ENCODE results near the gene ACACB. TPM values are rescaled to one million over a fixed set of nuclear protein-coding genes. Genes with fewer than 3 reads are reported as not detected.
A peak's percentile ranks its signal among the peaks of the same experiment; 100 is the strongest.

ACACB gene
- total and polyA plus RNA-seq, 4 experiments from 2014 or later: 0.83 to 47.1 (median 24.4) TPM

DNA sequence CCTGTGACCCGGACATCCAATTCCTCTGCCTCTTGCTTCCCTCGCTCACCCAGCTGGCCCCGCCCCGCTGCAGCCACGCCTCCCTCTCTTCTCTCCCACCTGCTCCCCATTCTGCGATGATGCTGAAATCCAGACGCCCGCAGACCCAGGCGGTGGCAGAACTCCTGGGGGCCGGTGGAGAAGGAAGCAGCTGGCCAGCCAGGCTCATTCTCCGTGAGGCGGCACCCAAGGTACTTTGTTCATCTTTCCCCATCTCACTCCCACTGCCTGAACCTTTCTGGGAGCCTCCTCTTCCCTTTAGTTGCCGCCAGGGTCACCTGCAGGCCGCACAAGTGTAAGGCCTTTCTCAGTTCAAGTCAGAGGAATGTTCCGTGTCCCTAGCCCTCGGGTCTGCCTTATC, 157.0 kb downstream of the ACACB start:
- CTCF ChIA-PET (ENCODE audit: partially characterized antibody): no interaction called here
- intact Hi-C loops (cut with micrococcal nuclease): no loop called here
- Mint-ChIP-seq H3K27me3 (peaks cover 3 to 4% of the 10 kb centered on the region in 2 donors), H3K4me3 (no peak overlapping the region), H3K36me3 (peaks cover 0 to 5% of the 10 kb centered on the region in 2 donors), H3K27ac (no peak overlapping the region), H3K9me3 (peaks cover 0 to 9% (median 0%) of the 10 kb centered on the region in 8 donors), H3K4me1 (peaks cover 0 to 2% (median 0%) of the 10 kb centered on the region in 4 donors)
- Histone ChIP-seq H3K27me3 (ENCODE audit: insufficient read depth, low read length) (no peaks in the 10 kb centered on the region), H3K9me3 (ENCODE audit: control insufficient read depth in 1 of 2, low read length in 2 of 2) (no peaks in the 10 kb centered on the region), H3K4me1 (ENCODE audit: insufficient read depth, low read length) (no peaks in the 10 kb centered on the region), H3K36me3 (ENCODE audit: insufficient read depth, low read length) (no peaks in the 10 kb centered on the region), H3K4me3 (ENCODE audit: low read length in 2 of 2) (no peak overlapping the region), H3K27ac (ENCODE audit: low read depth, low read length) (no peak overlapping the region)
- POLR2A ChIA-PET (ENCODE audit: partially characterized antibody): no interaction called here
- no peak for DNase-seq

DNA sequence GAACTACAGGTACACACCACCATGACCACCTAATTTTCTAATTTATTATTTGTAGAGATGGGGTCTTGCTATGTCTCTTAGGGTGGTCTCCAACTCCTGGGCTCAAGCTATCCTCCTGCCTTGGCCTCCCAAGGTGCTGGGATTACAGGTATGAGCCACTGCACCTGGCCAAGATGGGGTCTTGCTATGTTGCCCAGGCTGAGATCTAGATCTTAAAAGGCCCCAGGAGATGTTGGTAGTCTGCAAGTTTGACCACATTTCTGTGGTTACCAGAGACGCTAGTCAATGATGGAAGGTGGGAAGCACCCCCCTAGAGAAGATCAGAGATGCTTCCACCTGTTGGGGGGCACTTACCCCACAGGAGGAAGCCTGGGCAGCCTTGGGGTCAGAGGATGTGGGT, 158.0 kb downstream of the ACACB start:
- H3K27me3 Mint-ChIP-seq: peaks cover 3 to 4% of the 10 kb centered on the region in 2 donors
- no peaks in the 10 kb centered on the region for H3K9me3 ChIP-seq (ENCODE audit: control insufficient read depth in 1 of 2, low read length in 2 of 2)
- no peak overlapping the region for H3K4me3 Mint-ChIP-seq
- no peak overlapping the region for H3K27ac ChIP-seq (ENCODE audit: low read depth, low read length)
- intact Hi-C loops (cut with micrococcal nuclease): no loop called here
- DNase-seq: no peak
- peaks cover 0 to 5% of the 10 kb centered on the region in 2 donors for H3K36me3 Mint-ChIP-seq
- ChIA-PET CTCF (ENCODE audit: partially characterized antibody) (no interaction called here), POLR2A (ENCODE audit: partially characterized antibody) (no interaction called here)
- no peaks in the 10 kb centered on the region for H3K27me3 ChIP-seq (ENCODE audit: insufficient read depth, low read length)
- H3K27ac Mint-ChIP-seq: no peak overlapping the region
- peaks cover 0 to 9% (median 0%) of the 10 kb centered on the region in 8 donors for H3K9me3 Mint-ChIP-seq
- H3K4me3 ChIP-seq (ENCODE audit: low read length in 2 of 2): no peak overlapping the region
- H3K4me1 Mint-ChIP-seq: peaks cover 0 to 2% (median 0%) of the 10 kb centered on the region in 4 donors
- no peaks in the 10 kb centered on the region for H3K36me3 ChIP-seq (ENCODE audit: insufficient read depth, low read length)
- H3K4me1 ChIP-seq (ENCODE audit: insufficient read depth, low read length): no peaks in the 10 kb centered on the region

DNA sequence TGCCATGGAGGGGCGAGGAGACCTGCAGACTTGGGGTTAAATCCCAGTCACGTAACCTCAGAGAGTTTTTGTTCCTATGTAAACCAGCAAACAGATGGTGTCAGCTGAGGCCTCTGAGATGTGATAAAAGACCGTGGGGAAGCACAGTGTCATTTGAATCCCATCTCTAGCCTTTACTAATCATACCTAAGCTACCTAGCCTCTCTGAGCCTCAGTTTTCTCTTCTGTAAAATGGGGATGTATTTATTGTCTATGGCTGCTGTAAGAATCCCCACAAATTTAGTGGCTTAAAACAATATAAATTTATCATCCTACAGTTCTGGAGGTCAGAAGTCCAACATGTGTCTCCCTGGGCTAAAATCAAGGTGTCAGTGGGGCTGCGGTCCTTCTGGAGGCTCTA, 158.8 kb downstream of the ACACB start:
- Histone ChIP-seq H3K4me1 (ENCODE audit: insufficient read depth, low read length) (no peaks in the 10 kb centered on the region), H3K4me3 (ENCODE audit: low read length in 2 of 2) (no peak overlapping the region), H3K9me3 (ENCODE audit: control insufficient read depth in 1 of 2, low read length in 2 of 2) (no peaks in the 10 kb centered on the region), H3K27me3 (ENCODE audit: insufficient read depth, low read length) (no peaks in the 10 kb centered on the region), H3K36me3 (ENCODE audit: insufficient read depth, low read length) (no peaks in the 10 kb centered on the region), H3K27ac (ENCODE audit: low read depth, low read length) (no peak overlapping the region)
- POLR2A ChIA-PET (ENCODE audit: partially characterized antibody): no interaction called here
- DNase-seq: no peak
- Mint-ChIP-seq H3K27me3 (peaks cover 3 to 4% of the 10 kb centered on the region in 2 donors), H3K4me3 (no peak overlapping the region), H3K36me3 (peaks cover 0 to 5% of the 10 kb centered on the region in 2 donors), H3K9me3 (peaks cover 0 to 9% (median 0%) of the 10 kb centered on the region in 8 donors), H3K27ac (peak overlapping the region in 1 of 7 donors; percentile 2), H3K4me1 (peaks cover 0 to 2% (median 0%) of the 10 kb centered on the region in 4 donors)
- intact Hi-C loops (cut with micrococcal nuclease): no loop called here
- CTCF ChIA-PET (ENCODE audit: partially characterized antibody): no interaction called here

DNA sequence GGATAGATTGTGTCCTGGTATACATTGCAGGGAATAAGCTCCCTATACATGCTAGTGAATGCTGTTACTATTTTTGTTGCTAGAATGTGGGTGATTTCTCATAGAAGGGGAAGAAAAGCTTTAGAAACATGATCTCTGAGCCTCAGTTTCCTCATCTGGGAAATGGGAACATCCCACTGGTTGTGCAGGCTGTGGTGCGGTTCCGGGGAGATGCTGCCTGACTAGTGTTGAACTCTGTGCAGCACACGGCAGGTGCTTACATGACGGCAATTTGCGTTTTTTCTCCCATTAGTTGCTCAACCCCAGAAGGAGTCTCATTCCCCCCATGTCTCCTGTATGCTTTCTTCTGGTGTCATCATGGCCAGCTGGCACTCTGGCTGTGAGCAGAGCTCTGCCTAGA, 159.8 kb downstream of the ACACB start:
- no peaks in the 10 kb centered on the region for H3K9me3 ChIP-seq (ENCODE audit: control insufficient read depth in 1 of 2, low read length in 2 of 2)
- H3K4me3 ChIP-seq (ENCODE audit: low read length in 2 of 2): no peak overlapping the region
- H3K36me3 ChIP-seq (ENCODE audit: insufficient read depth, low read length): no peaks in the 10 kb centered on the region
- ChIA-PET POLR2A (ENCODE audit: partially characterized antibody) (no interaction called here), CTCF (ENCODE audit: partially characterized antibody) (no interaction called here)
- no peak overlapping the region for H3K4me3 Mint-ChIP-seq
- H3K27ac ChIP-seq (ENCODE audit: low read depth, low read length): no peak overlapping the region
- peaks cover 0 to 2% (median 0%) of the 10 kb centered on the region in 8 donors for H3K9me3 Mint-ChIP-seq
- no peak for DNase-seq
- peaks cover 0 to 2% (median 0%) of the 10 kb centered on the region in 4 donors for H3K4me1 Mint-ChIP-seq
- no peak overlapping the region for H3K27ac Mint-ChIP-seq
- peaks cover 3 to 4% of the 10 kb centered on the region in 2 donors for H3K27me3 Mint-ChIP-seq
- H3K36me3 Mint-ChIP-seq: no peaks in the 10 kb centered on the region
- intact Hi-C loops (cut with micrococcal nuclease): no loop called here
- H3K27me3 ChIP-seq (ENCODE audit: insufficient read depth, low read length): no peaks in the 10 kb centered on the region
- H3K4me1 ChIP-seq (ENCODE audit: insufficient read depth, low read length): no peaks in the 10 kb centered on the region

DNA sequence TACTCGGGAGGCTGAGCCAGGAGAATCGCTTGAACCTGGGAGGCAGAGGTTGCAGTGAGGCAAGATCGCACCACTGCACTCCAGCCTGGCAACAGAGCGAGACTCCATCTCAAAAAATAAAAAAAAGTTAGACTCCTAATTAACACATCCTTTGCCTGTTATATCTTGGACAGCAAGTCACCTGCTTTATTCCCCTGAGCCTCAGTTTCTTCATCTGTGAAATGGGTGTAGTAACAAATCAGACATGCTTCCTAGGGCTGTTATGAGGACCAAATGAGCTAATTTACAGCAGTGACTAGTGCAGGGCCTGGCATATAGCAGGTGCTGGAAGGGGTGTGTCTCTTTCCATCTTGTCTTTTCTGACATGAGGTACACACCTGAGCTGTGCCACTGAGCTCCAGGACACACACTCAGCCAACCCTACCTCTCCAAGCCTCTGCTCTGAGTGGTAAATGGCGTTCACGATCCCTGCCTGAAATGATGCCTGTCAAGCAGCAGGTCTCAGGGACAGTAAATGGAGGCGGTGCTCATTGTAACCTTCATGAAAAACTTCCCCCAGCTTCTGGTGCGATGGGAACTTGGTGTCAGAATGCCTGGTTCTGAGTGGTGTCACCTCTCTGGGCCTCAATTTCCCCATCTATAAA, 161.0 kb downstream of the ACACB start:
- H3K27ac ChIP-seq (ENCODE audit: low read depth, low read length): no peak overlapping the region
- POLR2A ChIA-PET (ENCODE audit: partially characterized antibody): no interaction called here
- CTCF ChIA-PET (ENCODE audit: partially characterized antibody): no interaction called here
- H3K4me3 ChIP-seq (ENCODE audit: low read length in 2 of 2): no peak overlapping the region
- intact Hi-C loops (cut with micrococcal nuclease): no loop called here
- Mint-ChIP-seq H3K27ac (no peak overlapping the region), H3K36me3 (no peaks in the 10 kb centered on the region), H3K4me3 (no peak overlapping the region), H3K4me1 (peaks cover 0 to 2% (median 0%) of the 10 kb centered on the region in 4 donors), H3K9me3 (peaks cover 0 to 2% (median 0%) of the 10 kb centered on the region in 8 donors), H3K27me3 (peaks cover 3 to 4% of the 10 kb centered on the region in 2 donors)
- no peaks in the 10 kb centered on the region for H3K4me1 ChIP-seq (ENCODE audit: insufficient read depth, low read length)
- no peaks in the 10 kb centered on the region for H3K27me3 ChIP-seq (ENCODE audit: insufficient read depth, low read length)
- no peak for DNase-seq
- no peaks in the 10 kb centered on the region for H3K9me3 ChIP-seq (ENCODE audit: control insufficient read depth in 1 of 2, low read length in 2 of 2)
- no peaks in the 10 kb centered on the region for H3K36me3 ChIP-seq (ENCODE audit: insufficient read depth, low read length)

DNA sequence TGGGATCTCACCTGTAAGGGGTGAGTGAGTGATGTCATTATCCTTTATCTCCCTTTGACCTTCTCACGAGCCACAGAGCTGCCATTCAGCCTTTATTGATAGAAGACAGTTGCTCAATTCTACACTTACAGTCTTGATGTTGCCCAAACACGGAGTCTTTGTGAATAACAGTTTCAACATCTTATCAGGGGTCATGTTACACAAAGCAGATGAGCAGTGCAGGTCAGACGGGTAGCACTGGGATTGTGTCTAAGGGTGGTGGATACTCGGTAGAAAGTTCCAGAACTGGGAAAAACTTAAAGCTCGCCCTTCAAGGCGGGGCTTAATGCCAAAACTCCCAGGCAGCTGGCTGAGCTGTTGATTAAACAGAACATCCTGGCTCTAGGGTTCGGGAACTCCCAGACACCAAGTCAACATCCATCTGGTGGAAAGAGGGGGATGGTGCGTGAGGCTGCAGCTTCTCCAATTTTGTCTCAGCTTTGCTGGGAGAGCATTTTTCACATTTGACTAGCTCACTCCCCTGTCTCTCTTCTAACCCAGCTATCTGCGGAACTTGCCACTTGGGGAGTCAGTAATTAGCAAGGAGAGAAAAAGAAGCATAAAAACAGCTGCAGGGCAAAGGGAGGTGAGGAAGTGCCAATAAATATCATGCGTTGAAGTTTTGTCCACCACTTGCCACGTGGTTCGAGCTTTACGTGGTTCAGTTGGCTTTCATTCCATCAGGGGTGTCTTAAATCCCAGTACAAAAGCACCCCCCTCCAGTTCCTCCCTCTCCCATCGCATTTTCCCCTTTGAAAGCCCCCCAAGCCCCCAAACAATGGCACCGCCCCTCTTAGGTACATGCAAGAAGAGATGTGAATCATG, 161.7 kb downstream of the ACACB start:
- Mint-ChIP-seq H3K4me1 (peaks cover 0 to under 1% (median 0%) of the 10 kb centered on the region in 4 donors), H3K27ac (no peak overlapping the region), H3K4me3 (no peak overlapping the region), H3K36me3 (no peaks in the 10 kb centered on the region), H3K9me3 (peaks cover 0 to 2% (median 0%) of the 10 kb centered on the region in 8 donors), H3K27me3 (peaks cover 3 to 4% of the 10 kb centered on the region in 2 donors)
- H3K36me3 ChIP-seq (ENCODE audit: insufficient read depth, low read length): no peaks in the 10 kb centered on the region
- H3K4me3 ChIP-seq (ENCODE audit: low read length in 2 of 2): no peak overlapping the region
- ChIA-PET CTCF (ENCODE audit: partially characterized antibody) (interaction anchor here (1.1 kb wide), 1 partner anchor 150 kb away, joined by 3 read pairs; no protein-coding TSS in a partner anchor), POLR2A (ENCODE audit: partially characterized antibody) (no interaction called here)
- H3K9me3 ChIP-seq (ENCODE audit: control insufficient read depth in 1 of 2, low read length in 2 of 2): no peaks in the 10 kb centered on the region
- no peak overlapping the region for H3K27ac ChIP-seq (ENCODE audit: low read depth, low read length)
- no peaks in the 10 kb centered on the region for H3K27me3 ChIP-seq (ENCODE audit: insufficient read depth, low read length)
- intact Hi-C loops (cut with micrococcal nuclease): no loop called here
- DNase-seq: no peak
- H3K4me1 ChIP-seq (ENCODE audit: insufficient read depth, low read length): no peaks in the 10 kb centered on the region

DNA sequence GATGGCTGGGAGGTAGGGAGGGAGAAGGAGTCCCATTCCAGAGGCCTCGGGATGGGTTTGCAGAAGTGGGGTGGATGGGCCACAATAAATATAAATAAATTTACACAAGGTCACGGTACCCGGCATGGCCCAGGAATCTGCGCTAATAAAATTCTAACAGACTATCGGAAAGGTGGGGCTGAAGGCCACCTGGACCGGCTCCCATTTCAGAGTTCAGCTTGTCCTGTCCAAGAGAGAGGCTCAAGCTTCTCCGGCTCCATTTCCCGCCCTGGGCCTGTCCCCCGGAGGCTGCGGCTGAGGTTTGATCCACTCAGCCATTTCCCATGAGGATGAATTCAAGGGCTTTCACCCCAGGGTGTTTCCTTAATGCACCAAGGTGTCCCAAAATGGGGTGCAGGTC, 162.5 kb downstream of the ACACB start:
- Histone ChIP-seq H3K27me3 (ENCODE audit: insufficient read depth, low read length) (no peaks in the 10 kb centered on the region), H3K4me1 (ENCODE audit: insufficient read depth, low read length) (no peaks in the 10 kb centered on the region), H3K36me3 (ENCODE audit: insufficient read depth, low read length) (no peaks in the 10 kb centered on the region), H3K27ac (ENCODE audit: low read depth, low read length) (no peak overlapping the region), H3K4me3 (ENCODE audit: low read length in 2 of 2) (no peak overlapping the region), H3K9me3 (ENCODE audit: control insufficient read depth in 1 of 2, low read length in 2 of 2) (no peaks in the 10 kb centered on the region)
- no peak for DNase-seq
- H3K9me3 Mint-ChIP-seq: peaks cover 0 to 2% (median 0%) of the 10 kb centered on the region in 8 donors
- no peak overlapping the region for H3K27ac Mint-ChIP-seq
- H3K4me1 Mint-ChIP-seq: no peaks in the 10 kb centered on the region
- intact Hi-C loops (cut with micrococcal nuclease): no loop called here
- ChIA-PET CTCF (ENCODE audit: partially characterized antibody) (interaction anchor here (1.1 kb wide), 1 partner anchor 149 kb away, joined by 3 read pairs; no protein-coding TSS in a partner anchor), POLR2A (ENCODE audit: partially characterized antibody) (no interaction called here)
- H3K36me3 Mint-ChIP-seq: no peaks in the 10 kb centered on the region
- H3K27me3 Mint-ChIP-seq: peaks cover 2% of the 10 kb centered on the region in 2 donors
- H3K4me3 Mint-ChIP-seq: no peak overlapping the region
